ENCODE results near the gene CFAP126. TPM values are rescaled to one million over a fixed set of nuclear protein-coding genes. Genes with fewer than 3 reads are reported as not detected.
A peak's percentile ranks its signal among the peaks of the same experiment; 100 is the strongest.
"Not testable (repeated sequence)": the region's sequence is repeated elsewhere in the genome, so short reads cannot be mapped to it uniquely, and the experiment has no call there.

The CFAP126 gene
- total RNA-seq, 4 donors from 2014 or later = 0.90 TPM; not detected in 3

DNA sequence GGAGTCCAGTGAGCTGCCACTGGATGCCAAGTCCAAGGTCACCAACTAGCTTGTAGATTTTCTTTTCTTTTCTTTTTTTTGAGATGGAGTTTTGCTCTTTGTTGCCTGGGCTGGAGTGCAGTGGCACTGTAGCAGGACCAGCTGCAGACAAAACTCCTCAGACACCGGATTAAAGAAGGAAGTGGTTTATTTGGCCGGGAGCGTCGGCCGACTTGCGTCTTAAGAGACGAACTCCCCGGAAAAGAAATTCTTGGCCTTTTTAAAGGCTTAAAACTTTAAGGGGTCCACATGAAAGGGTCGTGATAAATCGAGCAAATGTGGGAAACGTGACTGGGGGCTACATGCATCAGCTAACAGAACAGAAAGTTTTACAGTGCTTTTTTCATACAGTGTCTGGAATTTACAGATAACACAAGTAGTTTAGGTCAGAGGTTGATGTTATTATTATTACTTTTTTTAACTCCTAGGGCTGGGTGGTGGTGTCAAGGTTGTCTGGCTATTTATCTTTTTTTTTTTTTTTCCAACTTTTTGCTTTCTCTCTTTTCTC, 36.4 kb upstream of the CFAP126 start:
- H3K27me3 ChIP-seq = no peaks in the 10 kb centered on the region
- H3K27ac ChIP-seq = no peak overlapping the region
- no peak for TF ChIP-seq EP300 (IDR thresholded peaks at IDR 0.05)
- TF ChIP-seq, protein P1, sequence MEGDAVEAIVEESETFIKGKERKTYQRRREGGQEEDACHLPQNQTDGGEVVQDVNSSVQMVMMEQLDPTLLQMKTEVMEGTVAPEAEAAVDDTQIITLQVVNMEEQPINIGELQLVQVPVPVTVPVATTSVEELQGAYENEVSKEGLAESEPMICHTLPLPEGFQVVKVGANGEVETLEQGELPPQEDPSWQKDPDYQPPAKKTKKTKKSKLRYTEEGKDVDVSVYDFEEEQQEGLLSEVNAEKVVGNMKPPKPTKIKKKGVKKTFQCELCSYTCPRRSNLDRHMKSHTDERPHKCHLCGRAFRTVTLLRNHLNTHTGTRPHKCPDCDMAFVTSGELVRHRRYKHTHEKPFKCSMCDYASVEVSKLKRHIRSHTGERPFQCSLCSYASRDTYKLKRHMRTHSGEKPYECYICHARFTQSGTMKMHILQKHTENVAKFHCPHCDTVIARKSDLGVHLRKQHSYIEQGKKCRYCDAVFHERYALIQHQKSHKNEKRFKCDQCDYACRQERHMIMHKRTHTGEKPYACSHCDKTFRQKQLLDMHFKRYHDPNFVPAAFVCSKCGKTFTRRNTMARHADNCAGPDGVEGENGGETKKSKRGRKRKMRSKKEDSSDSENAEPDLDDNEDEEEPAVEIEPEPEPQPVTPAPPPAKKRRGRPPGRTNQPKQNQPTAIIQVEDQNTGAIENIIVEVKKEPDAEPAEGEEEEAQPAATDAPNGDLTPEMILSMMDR (IDR thresholded peaks at IDR 0.05) = no peak
- no peak for TF ChIP-seq POLR2A (IDR thresholded peaks at IDR 0.05)
- no peak for DNase-seq (ENCODE audit: low spot score in 2 of 2)
- H3K4me3 ChIP-seq = no peak overlapping the region
- 67 to 75% methylated on average over 11 of the region's 11 CpGs for WGBS, 2 donors
- peaks cover 0 to 8% (median 0%) of the 10 kb centered on the region in 3 donors for H3K36me3 ChIP-seq
- H3K9me3 ChIP-seq = no peaks in the 10 kb centered on the region
- H3K4me1 ChIP-seq = peaks cover 0 to 10% (median 0%) of the 10 kb centered on the region in 4 donors

DNA sequence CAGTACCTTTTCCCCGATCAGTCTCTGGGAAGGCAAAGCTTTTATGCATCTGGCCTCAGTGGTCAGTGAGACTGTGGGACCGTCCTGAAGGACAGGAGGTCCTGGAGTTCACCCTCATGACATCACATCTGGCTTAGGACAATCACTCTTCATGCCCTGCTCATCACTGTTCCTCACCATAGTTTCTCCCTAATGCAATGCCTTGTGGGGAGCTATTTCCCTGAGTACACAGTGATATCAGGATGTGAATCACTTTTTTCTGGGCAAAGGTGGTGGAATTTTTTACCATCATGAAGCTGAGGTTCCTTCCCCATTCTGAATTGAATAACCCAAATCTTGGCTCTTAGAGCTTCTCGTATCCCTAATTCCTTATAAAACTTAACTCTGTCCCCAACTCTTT, 34.8 kb upstream of the CFAP126 start:
- Histone ChIP-seq H3K9me3 (no peaks in the 10 kb centered on the region), H3K4me3 (no peak overlapping the region), H3K27me3 (no peaks in the 10 kb centered on the region), H3K4me1 (peaks cover 0 to 17% (median 3%) of the 10 kb centered on the region in 4 donors), H3K36me3 (peaks cover 0 to 8% (median 0%) of the 10 kb centered on the region in 3 donors), H3K27ac (no peak overlapping the region)
- 88 to 91% methylated on average over 3 of the region's 3 CpGs for WGBS, 2 donors
- no peak for DNase-seq (ENCODE audit: low spot score in 2 of 2)
- no peak for TF ChIP-seq POLR2A (IDR thresholded peaks at IDR 0.05)
- TF ChIP-seq, protein P1 (IDR thresholded peaks at IDR 0.05) = no peak
- no peak for TF ChIP-seq EP300 (IDR thresholded peaks at IDR 0.05)

GRCh38 chr1:161399257-161399998, 31.8 kb upstream of the CFAP126 start:
- peak; percentile 85 to 97 for DNase-seq (ENCODE audit: low spot score in 2 of 2)
- Histone ChIP-seq H3K27me3 (no peaks in the 10 kb centered on the region), H3K9me3 (no peaks in the 10 kb centered on the region), H3K4me3 (peak overlapping the region; percentile 72 to 80 (median 77)), H3K36me3 (no peaks in the 10 kb centered on the region), H3K4me1 (peaks cover 0 to 17% (median 3%) of the 10 kb centered on the region in 4 donors), H3K27ac (peak overlapping the region; percentile 100)
- TF ChIP-seq POLR2A (IDR thresholded peaks at IDR 0.05) (peak in 1 of 2 donors; percentile 62), EP300 (IDR thresholded peaks at IDR 0.05) (peak; percentile 58 to 74)
- TF ChIP-seq, protein P1 (IDR thresholded peaks at IDR 0.05) = peak; percentile 20 to 62 (median 28)
- 0 to 1% methylated on average over 50 to 53 of the region's 53 CpGs for WGBS, 2 donors

DNA sequence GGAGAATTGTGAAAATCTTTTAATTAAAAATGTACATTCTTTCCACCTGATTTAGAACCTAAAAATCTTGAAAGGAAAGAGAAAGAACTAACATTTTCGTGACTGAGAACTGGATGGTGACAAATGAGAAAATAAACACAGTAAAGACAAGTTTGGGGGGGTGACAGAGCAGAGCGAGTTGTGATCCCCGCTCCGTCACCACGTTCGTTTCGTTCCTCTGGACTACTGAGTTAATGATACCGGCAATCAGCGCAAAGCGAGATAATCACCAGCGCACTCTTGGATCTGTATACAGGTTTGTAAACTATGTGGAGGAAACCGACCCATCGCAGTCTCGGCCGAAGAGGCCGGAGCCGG, 31.2 kb upstream of the CFAP126 start:
- Histone ChIP-seq H3K36me3 (no peaks in the 10 kb centered on the region), H3K27ac (peak overlapping the region; percentile 100), H3K4me3 (peak overlapping the region; percentile 72 to 80 (median 77)), H3K27me3 (no peaks in the 10 kb centered on the region), H3K9me3 (no peaks in the 10 kb centered on the region), H3K4me1 (peaks cover 0 to 17% (median 3%) of the 10 kb centered on the region in 4 donors)
- DNase-seq (ENCODE audit: low spot score in 2 of 2) = no peak
- TF ChIP-seq, protein P1 (IDR thresholded peaks at IDR 0.05) = no peak
- TF ChIP-seq POLR2A (IDR thresholded peaks at IDR 0.05) (no peak), EP300 (IDR thresholded peaks at IDR 0.05) (no peak)
- 13 to 16% methylated on average over 17 of the region's 17 CpGs for WGBS, 2 donors

DNA sequence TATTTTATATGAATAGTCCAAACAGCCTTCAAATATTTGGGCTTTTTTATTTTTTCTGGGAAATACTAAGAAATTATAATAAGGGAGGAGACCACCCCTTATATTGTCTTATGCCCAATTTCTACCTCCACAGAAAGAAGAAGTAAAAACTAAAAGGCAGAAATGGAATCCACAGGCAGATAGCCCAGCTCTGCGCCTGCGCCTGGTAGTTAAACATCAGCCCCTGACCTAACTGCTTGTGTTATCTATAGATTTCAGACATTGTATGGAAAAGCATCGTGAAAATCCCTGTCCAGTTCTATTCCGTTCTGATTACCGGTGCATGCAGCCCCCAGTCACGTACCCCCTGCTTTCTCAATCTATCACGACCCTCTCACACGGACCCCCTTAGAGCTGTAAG, 29.4 kb upstream of the CFAP126 start:
- not testable (repeated sequence) for H3K9me3 ChIP-seq; H3K36me3 ChIP-seq; H3K27ac ChIP-seq; H3K4me3 ChIP-seq; DNase-seq (ENCODE audit: low spot score in 2 of 2); H3K27me3 ChIP-seq
- peaks cover 0 to 17% (median 3%) of the 10 kb centered on the region in 4 donors for H3K4me1 ChIP-seq
- 95 to 98% methylated on average over 8 of the region's 8 CpGs for WGBS, 2 donors

Measured in tibial nerve (tissue), 4 donors.